H9 (cell line): ENCODE results near the gene PRSS8. TPM values are rescaled to one million over a fixed set of nuclear protein-coding genes. Genes with fewer than 3 reads are reported as not detected.

Experiments used
- DNase-seq: peaks from one replicate; pipeline ENCODE4 v3.0.0-alpha.2; 2017
- H2AFZ ChIP-seq: one replicate; pipeline ENCODE4 v1.6.1; 2013; ENCODE audit warnings: mild to moderate bottlenecking, low read length, control low read depth, moderate library complexity
- H2AK5ac ChIP-seq: 2 replicates; pipeline ENCODE4 v1.6.1; 2013; ENCODE audit warnings: low read length, control low read depth, mixed read lengths; ENCODE audit not compliant: insufficient read length
- H2BK120ac ChIP-seq: one replicate; pipeline ENCODE4 v1.6.1; 2013; ENCODE audit warnings: low read depth, mild to moderate bottlenecking, low read length, control low read depth, inconsistent platforms; ENCODE audit not compliant: poor library complexity, severe bottlenecking
- H2BK12ac ChIP-seq: 2 replicates; pipeline ENCODE4 v1.6.1; 2013; ENCODE audit warnings: low read length, control low read depth, mixed read lengths, low read depth; ENCODE audit not compliant: insufficient read length
- H2BK15ac ChIP-seq: 2 replicates; pipeline ENCODE4 v1.6.1; 2013; ENCODE audit warnings: low read depth, low read length, control low read depth
- H2BK20ac ChIP-seq: one replicate; pipeline ENCODE4 v1.6.1; 2013; ENCODE audit warnings: low read depth, mild to moderate bottlenecking, low read length, control low read depth, inconsistent platforms; ENCODE audit not compliant: poor library complexity, severe bottlenecking
- H2BK5ac ChIP-seq: 2 replicates; pipeline ENCODE4 v1.6.1; 2013; ENCODE audit warnings: low read length, control low read depth, mixed read lengths; ENCODE audit not compliant: insufficient read length
- H3K14ac ChIP-seq: 2 replicates; pipeline ENCODE4 v1.6.1; 2013; ENCODE audit warnings: low read length, control low read depth; ENCODE audit not compliant: insufficient read depth
- H3K18ac ChIP-seq: 2 replicates; pipeline ENCODE4 v1.6.1; 2013; ENCODE audit warnings: low read depth, mild to moderate bottlenecking, mixed read lengths, low read length, control low read depth; ENCODE audit not compliant: insufficient read length
- H3K23ac ChIP-seq: 2 replicates; pipeline ENCODE4 v1.6.1; 2013; ENCODE audit warnings: low read length, control low read depth, mixed read lengths, low read depth; ENCODE audit not compliant: insufficient read length
- H3K23me2 ChIP-seq: 2 replicates; pipeline ENCODE4 v1.6.1; 2013; ENCODE audit warnings: low read depth, mild to moderate bottlenecking, mixed read lengths, low read length, control low read depth; ENCODE audit not compliant: insufficient read length, poor library complexity, severe bottlenecking
- H3K27ac ChIP-seq: 2 replicates; pipeline ENCODE4 v1.5.1; 2013; ENCODE audit warnings: low read length, control low read depth, mixed read lengths, low read depth; ENCODE audit not compliant: insufficient read length
- H3K27me3 ChIP-seq: 2 replicates; pipeline ENCODE4 v1.6.1; 2013; ENCODE audit warnings: low read length, control low read depth, inconsistent platforms; ENCODE audit not compliant: insufficient read depth
- H3K4ac ChIP-seq: 2 replicates; pipeline ENCODE4 v1.6.1; 2013; ENCODE audit warnings: low read depth, mild to moderate bottlenecking, control low read depth, inconsistent platforms, low read length, moderate library complexity
- H3K4me1 ChIP-seq: 2 replicates; pipeline ENCODE4 v1.6.1; 2013; ENCODE audit warnings: low read length, control low read depth, inconsistent platforms; ENCODE audit not compliant: insufficient read depth
- H3K4me2 ChIP-seq: 2 replicates; pipeline ENCODE4 v1.6.1; 2013; ENCODE audit warnings: low read length, control low read depth, mixed read lengths; ENCODE audit not compliant: insufficient read length, insufficient read depth
- H3K56ac ChIP-seq: 2 replicates; pipeline ENCODE4 v1.6.1; 2013; ENCODE audit warnings: low read depth, mild to moderate bottlenecking, mixed read lengths, low read length, control low read depth; ENCODE audit not compliant: insufficient read length
- H3K79me1 ChIP-seq: 2 replicates; pipeline ENCODE4 v1.6.1; 2013; ENCODE audit warnings: low read depth, mild to moderate bottlenecking, moderate library complexity, low read length, control low read depth, inconsistent platforms; ENCODE audit not compliant: insufficient read depth, poor library complexity, severe bottlenecking
- H3K79me2 ChIP-seq: 2 replicates; pipeline ENCODE4 v1.6.1; 2013; ENCODE audit warnings: low read length, control low read depth, inconsistent platforms; ENCODE audit not compliant: insufficient read depth
- H3K9ac ChIP-seq: 2 replicates; pipeline ENCODE4 v1.6.1; 2013; ENCODE audit warnings: low read length, control low read depth, mixed read lengths; ENCODE audit not compliant: insufficient read length; ENCODE audit errors: extremely low read depth
- H3K9me3 ChIP-seq: one replicate; pipeline ENCODE4 v1.6.1; 2013; ENCODE audit warnings: low read depth, low read length, inconsistent platforms; ENCODE audit not compliant: control insufficient read depth
- H3T11ph ChIP-seq: one replicate; pipeline ENCODE4 v1.6.1; 2013; ENCODE audit warnings: mild to moderate bottlenecking, low read length, control low read depth, inconsistent platforms
- H4K20me1 ChIP-seq: one replicate; pipeline ENCODE4 v1.6.1; 2013; ENCODE audit not compliant: control insufficient read depth, insufficient read length, insufficient read depth
- H4K5ac ChIP-seq: 2 replicates; pipeline ENCODE4 v1.6.1; 2013; ENCODE audit warnings: low read depth, mild to moderate bottlenecking, mixed read lengths, low read length, control low read depth; ENCODE audit not compliant: insufficient read length
- H4K8ac ChIP-seq: replicated peaks from 2 replicates; pipeline ENCODE4 v1.6.1; 2013; ENCODE audit warnings: low read length, control low read depth, mixed read lengths, low read depth; ENCODE audit not compliant: insufficient read length
- H4K91ac ChIP-seq: 2 replicates; pipeline ENCODE4 v1.6.1; 2013; ENCODE audit warnings: low read depth, mild to moderate bottlenecking, moderate library complexity, mixed read lengths, low read length, control low read depth; ENCODE audit not compliant: insufficient read length
- H3K27ac Mint-ChIP-seq, 3 experiments: 2 replicates in 2 of 3; 3 replicates in 1 of 3; pipeline ENCODE4 v1.8.0; 2020 to 2021; ENCODE audit warnings: mixed read lengths in 3 of 3, mild to moderate bottlenecking in 1 of 3, moderate library complexity in 1 of 3
- H3K27me3 Mint-ChIP-seq: 2 replicates; pipeline ENCODE4 v1.8.0; 2021; ENCODE audit warnings: low read depth, mild to moderate bottlenecking, moderate library complexity, mixed read lengths
- H3K36me3 Mint-ChIP-seq, 3 experiments: 2 replicates in 2 of 3; 3 replicates in 1 of 3; pipeline ENCODE4 v1.8.0; 2020 to 2021; ENCODE audit warnings: low read depth in 3 of 3, mixed read lengths in 3 of 3; ENCODE audit not compliant: insufficient read depth in 1 of 3
- H3K4me1 Mint-ChIP-seq, 2 experiments: 2 replicates each; pipeline ENCODE4 v1.8.0; 2020; ENCODE audit warnings: mixed read lengths in 2 of 2
- H3K4me3 Mint-ChIP-seq, 2 experiments: 2 replicates in 1 of 2; 3 replicates in 1 of 2; pipeline ENCODE4 v1.8.0; 2020 to 2021; ENCODE audit warnings: mild to moderate bottlenecking in 2 of 2, mixed read lengths in 2 of 2, moderate library complexity in 1 of 2
- H3K9me3 Mint-ChIP-seq, 2 experiments: 2 replicates in 1 of 2; 3 replicates in 1 of 2; pipeline ENCODE4 v1.8.0; 2020; ENCODE audit warnings: mild to moderate bottlenecking in 2 of 2, mixed read lengths in 2 of 2, moderate library complexity in 1 of 2
- CTCF ChIP-seq: fragments of 200-600 bp; sonication (generic); conservative IDR thresholded peaks from 3 replicates; pipeline ENCODE4 v1.8.0; 2021; ENCODE audit warnings: antibody characterized with exemption, mild to moderate bottlenecking
- WGBS: extraction: QIAGEN DNeasy Blood & Tissue Kit; methylation state at CpG from one replicate; pipeline ENCODE4 v1.1.7; 2013; ENCODE audit warnings: missing lambda C conversion rate, low lambda C conversion rate, mixed read lengths; ENCODE audit not compliant: insufficient read length; ENCODE audit errors: extremely low coverage; 5-methylcytosine and 5-hydroxymethylcytosine counted together
- total RNA-seq: library from RNA; stranded (reverse); gene quantifications from 2 replicates; pipeline ENCODE4 v1.2.1, GENCODE V29; 2021

PRSS8 gene
- total RNA-seq, 1 experiment from 2014 or later = 64.0 TPM

- H2BK20ac ChIP-seq = no peak overlapping the region
- no peak overlapping the region for H4K91ac ChIP-seq
- no peak overlapping the region for H3K56ac ChIP-seq
- H3K79me1 ChIP-seq = peaks cover 2% of the 10 kb centered on the region
- no peaks in the 10 kb centered on the region for H3K4me1 ChIP-seq
- no peak overlapping the region for H2AFZ ChIP-seq
- H2BK5ac ChIP-seq = no peak overlapping the region
- H2BK15ac ChIP-seq = no peak overlapping the region
- H2AK5ac ChIP-seq = no peak overlapping the region
- no peak overlapping the region for H3K4me3 Mint-ChIP-seq
- no peak overlapping the region for H3K18ac ChIP-seq
- no peaks in the 10 kb centered on the region for H3K23me2 ChIP-seq
- no peaks in the 10 kb centered on the region; a peak in 1 of 4 replicates for H3K4me1 Mint-ChIP-seq
- no peak for DNase-seq
- H3K23ac ChIP-seq = no peak overlapping the region
- TF ChIP-seq CTCF = no peak
- peaks cover 2% of the 10 kb centered on the region; the same call in 1 of the 2 replicates for H3K79me2 ChIP-seq
- WGBS = no CpG with 5 or more reads among the region's 8 CpGs
- H3K27ac Mint-ChIP-seq = no peak overlapping the region
- H3K9me3 Mint-ChIP-seq = no peaks in the 10 kb centered on the region
- H3K14ac ChIP-seq = no peak overlapping the region
- H3K4me2 ChIP-seq = no peak overlapping the region
- H3K9ac ChIP-seq = no peak overlapping the region
- H3K27me3 Mint-ChIP-seq = no peaks in the 10 kb centered on the region
- no peak overlapping the region for H2BK12ac ChIP-seq
- H4K20me1 ChIP-seq = no peaks in the 10 kb centered on the region
- no peak overlapping the region for H2BK120ac ChIP-seq
- peaks cover 5 to 31% (median 26%) of the 10 kb centered on the region in 3 experiments; a peak in 6 of 7 replicates for H3K36me3 Mint-ChIP-seq
- H4K5ac ChIP-seq = no peak overlapping the region
- H3K4ac ChIP-seq = no peak overlapping the region
- no peaks in the 10 kb centered on the region for H3K9me3 ChIP-seq
- H3T11ph ChIP-seq = no peak overlapping the region
- no peak overlapping the region for H3K27ac ChIP-seq
- no peaks in the 10 kb centered on the region for H3K27me3 ChIP-seq
- H4K8ac ChIP-seq = no peak overlapping the region
Observed at GRCh38 chr16:31087481-31087880, 48.0 kb downstream of the PRSS8 start.
